Measurements from ENCODE around the gene BTLA. TPM values are rescaled to one million over a fixed set of nuclear protein-coding genes. Genes with fewer than 3 reads are reported as not detected.

The BTLA gene
- total and polyA plus RNA-seq, 7 donors = 11.0 TPM; not detected in 6

- H3K27ac ChIP-seq = no peak overlapping the region
- H3K36me3 ChIP-seq = no peaks in the 10 kb centered on the region
- no peak for DNase-seq
- H3K9me3 ChIP-seq = no peaks in the 10 kb centered on the region
- H3K27me3 ChIP-seq = no peaks in the 10 kb centered on the region
- 90 to 91% methylated on average over 2 of the region's 2 CpGs for WGBS, 2 donors
- TF ChIP-seq EP300 (IDR thresholded peaks at IDR 0.05) = no peak
- no peak for TF ChIP-seq POLR2A (IDR thresholded peaks at IDR 0.05)
- no peak for TF ChIP-seq CTCF (IDR thresholded peaks at IDR 0.05)
- TF ChIP-seq POLR2AphosphoS5 (IDR thresholded peaks at IDR 0.05) = no peak
- intact Hi-C loops (cut with DNase I) = no loop called here
- no peak overlapping the region for H3K4me3 ChIP-seq
- peaks cover 0 to 8% (median 3%) of the 10 kb centered on the region in 4 donors for H3K4me1 ChIP-seq
These were observed 53.4 kb downstream of the BTLA start for GRCh38 chr3:112445839-112446238.

GRCh38 chr3:112437146-112438022 lies 61.9 kb downstream of the BTLA start:
- intact Hi-C loops (cut with DNase I) = no loop called here
- WGBS, 2 donors = 90 to 94% methylated on average over 6 of the region's 6 CpGs
- no peak overlapping the region for H3K4me3 ChIP-seq
- no peak overlapping the region for H3K27ac ChIP-seq
- no peaks in the 10 kb centered on the region for H3K36me3 ChIP-seq
- H3K27me3 ChIP-seq = no peaks in the 10 kb centered on the region
- no peaks in the 10 kb centered on the region for H3K4me1 ChIP-seq
- no peak for TF ChIP-seq CTCF (IDR thresholded peaks at IDR 0.05)
- TF ChIP-seq POLR2AphosphoS5 (IDR thresholded peaks at IDR 0.05) = no peak
- no peak for TF ChIP-seq POLR2A (IDR thresholded peaks at IDR 0.05)
- no peak for TF ChIP-seq EP300 (IDR thresholded peaks at IDR 0.05)
- peaks cover 0 to 4% (median 0%) of the 10 kb centered on the region in 4 donors for H3K9me3 ChIP-seq
- DNase-seq = no peak

- Histone ChIP-seq H3K27ac (no peak overlapping the region), H3K9me3 (peaks cover 0 to 5% (median 0%) of the 10 kb centered on the region in 4 donors), H3K4me1 (no peaks in the 10 kb centered on the region), H3K36me3 (no peaks in the 10 kb centered on the region), H3K27me3 (no peaks in the 10 kb centered on the region), H3K4me3 (no peak overlapping the region)
- TF ChIP-seq CTCF (IDR thresholded peaks at IDR 0.05) (no peak), POLR2AphosphoS5 (IDR thresholded peaks at IDR 0.05) (no peak), POLR2A (IDR thresholded peaks at IDR 0.05) (no peak), EP300 (IDR thresholded peaks at IDR 0.05) (no peak)
- DNase-seq = no peak
- 91 to 92% methylated on average over 3 of the region's 3 CpGs for WGBS, 2 donors
- intact Hi-C loops (cut with DNase I) = no loop called here
These were observed 69.3 kb downstream of the BTLA start for GRCh38 chr3:112429960-112430359.

- H3K27ac ChIP-seq = no peak overlapping the region
- H3K4me1 ChIP-seq = no peaks in the 10 kb centered on the region
- no peak overlapping the region for H3K4me3 ChIP-seq
- whole genome bisulfite sequencing, 2 donors = 92 to 96% methylated on average over 5 of the region's 5 CpGs
- intact Hi-C loops (cut with DNase I) = no loop called here
- peaks cover 0 to 2% (median 0%) of the 10 kb centered on the region in 4 donors for H3K9me3 ChIP-seq
- H3K36me3 ChIP-seq = no peaks in the 10 kb centered on the region
- no peaks in the 10 kb centered on the region for H3K27me3 ChIP-seq
- no peak for DNase-seq
- TF ChIP-seq POLR2A (IDR thresholded peaks at IDR 0.05) (no peak), POLR2AphosphoS5 (IDR thresholded peaks at IDR 0.05) (no peak), CTCF (IDR thresholded peaks at IDR 0.05) (no peak), EP300 (IDR thresholded peaks at IDR 0.05) (no peak)
These were observed 72.1 kb downstream of the BTLA start for GRCh38 chr3:112427123-112427522.
